HEK293 (cell line): ENCODE data around the gene IGSF9B.

Experiments
- CTCF ChIA-PET: fragments of 350-600 bp; formaldehyde crosslinking; extraction: SDS; loops from one replicate; lab custom pipeline; 2021; ENCODE audit warnings: antibody characterized with exemption; lab: Yijun Ruan, JAX
- POLR2A ChIA-PET: fragments of 300-600 bp; formaldehyde crosslinking; extraction: SDS; loops from one replicate; lab custom pipeline; 2020; ENCODE audit warnings: antibody characterized with exemption, inconsistent platforms; lab: Yijun Ruan, JAX
- H3K27ac ChIP-seq: fragments of 200-500 bp; sonication (Bioruptor generic); 2 replicates; pipeline ENCODE4 v1.5.1; 2014; ENCODE audit warnings: low read depth, low read length, control low read depth, inconsistent platforms; ENCODE audit errors: extremely low read depth
- H3K36me3 ChIP-seq, 2 experiments: fragments of 200-500 bp in 1 of 2; sonication (Bioruptor generic) in 1 of 2; 1 replicate in 1 of 2; 2 replicates in 1 of 2; pipeline ENCODE4 v1.5.1; 2014 to 2017; ENCODE audit warnings: inconsistent platforms in 2 of 2, low read length in 2 of 2; ENCODE audit not compliant: control insufficient read depth in 2 of 2, insufficient read depth in 1 of 2
- H3K4me1 ChIP-seq: fragments of 200-500 bp; sonication (Bioruptor generic); 2 replicates; pipeline ENCODE4 v1.5.1; 2014; ENCODE audit warnings: mild to moderate bottlenecking, low read length, inconsistent platforms; ENCODE audit not compliant: control insufficient read depth, insufficient read depth
- H3K4me3 ChIP-seq: 2 replicates; pipeline ENCODE4 v1.5.1; 2011; ENCODE audit warnings: low read depth, mild to moderate bottlenecking, control low read depth, low read length, moderate library complexity
- H3K9me3 ChIP-seq: fragments of 200-500 bp; sonication (Bioruptor generic); 2 replicates; pipeline ENCODE4 v1.5.1; 2014; ENCODE audit warnings: low read depth, low read length, inconsistent platforms; ENCODE audit not compliant: control insufficient read depth, insufficient read depth
- BCL11A ChIP-seq: fragments of 450-650 bp; formaldehyde crosslinking; IDR thresholded peaks from 2 replicates; pipeline ENCODE4 v1.5.1; 2016; ENCODE audit warnings: low read depth, missing biosample characterization, missing genetic modification characterization
- GFI1B ChIP-seq: fragments of 450-650 bp; formaldehyde crosslinking; IDR thresholded peaks from 2 replicates; pipeline ENCODE4 v1.5.1; 2016; ENCODE audit warnings: missing biosample characterization, missing genetic modification characterization
- HIC1 ChIP-seq: fragments of 450-650 bp; formaldehyde crosslinking; IDR thresholded peaks from 2 replicates; pipeline ENCODE4 v1.5.1; 2016; ENCODE audit warnings: missing biosample characterization, missing genetic modification characterization
- HOXC10 ChIP-seq: sonication (generic); formaldehyde crosslinking; IDR thresholded peaks from 2 replicates; pipeline ENCODE4 v1.8.1; 2023; ENCODE audit warnings: mild to moderate bottlenecking, missing genetic modification reagents
- KLF10 ChIP-seq: fragments of 450-650 bp; IDR thresholded peaks from 2 replicates; pipeline ENCODE4 v1.5.1; 2018; ENCODE audit warnings: missing biosample characterization, mild to moderate bottlenecking, missing genetic modification characterization
- KLF17 ChIP-seq: fragments of 450-650 bp; formaldehyde crosslinking; IDR thresholded peaks from 2 replicates; pipeline ENCODE4 v1.5.1; 2016; ENCODE audit warnings: missing biosample characterization, missing genetic modification characterization
- ZBTB10 ChIP-seq: fragments of 450-650 bp; formaldehyde crosslinking; IDR thresholded peaks from 2 replicates; pipeline ENCODE4 v1.5.1; 2016; ENCODE audit warnings: missing biosample characterization, missing genetic modification characterization
- ZBTB17 ChIP-seq: fragments of 450-650 bp; formaldehyde crosslinking; IDR thresholded peaks from 2 replicates; pipeline ENCODE4 v1.5.1; 2016; ENCODE audit warnings: missing biosample characterization, missing genetic modification characterization
- ZBTB48 ChIP-seq: fragments of 450-650 bp; formaldehyde crosslinking; IDR thresholded peaks from 2 replicates; pipeline ENCODE4 v1.5.1; 2016; ENCODE audit warnings: missing biosample characterization, missing genetic modification characterization
- ZNF114 ChIP-seq: fragments of 450-650 bp; formaldehyde crosslinking; IDR thresholded peaks from 2 replicates; pipeline ENCODE4 v1.5.0; 2017; ENCODE audit warnings: missing biosample characterization, missing genetic modification characterization
- ZNF16 ChIP-seq: fragments of 450-650 bp; formaldehyde crosslinking; IDR thresholded peaks from 2 replicates; pipeline ENCODE4 v1.5.1; 2016; ENCODE audit warnings: low read depth, missing biosample characterization, missing genetic modification characterization
- ZNF18 ChIP-seq: fragments of 450-650 bp; formaldehyde crosslinking; IDR thresholded peaks from 2 replicates; pipeline ENCODE4 v1.5.1; 2016; ENCODE audit warnings: missing biosample characterization, missing genetic modification characterization
- ZNF214 ChIP-seq: fragments of 450-650 bp; formaldehyde crosslinking; IDR thresholded peaks from 2 replicates; pipeline ENCODE4 v1.5.1; 2017; ENCODE audit warnings: missing biosample characterization, mild to moderate bottlenecking, missing genetic modification characterization, borderline replicate concordance
- ZNF530 ChIP-seq: fragments of 450-650 bp; formaldehyde crosslinking; IDR thresholded peaks from 2 replicates; pipeline ENCODE4 v1.5.1; 2016; ENCODE audit warnings: low read depth, missing biosample characterization, missing genetic modification characterization
- ZNF639 ChIP-seq: fragments of 450-650 bp; formaldehyde crosslinking; IDR thresholded peaks from 2 replicates; pipeline ENCODE4 v1.5.1; 2016; ENCODE audit warnings: missing biosample characterization, missing genetic modification characterization
- ZNF670 ChIP-seq: fragments of 450-650 bp; formaldehyde crosslinking; IDR thresholded peaks from 2 replicates; pipeline ENCODE4 v1.5.1; 2016; ENCODE audit warnings: missing biosample characterization, missing genetic modification characterization, low read depth
- ZNF692 ChIP-seq: fragments of 450-650 bp; formaldehyde crosslinking; IDR thresholded peaks from 2 replicates; pipeline ENCODE4 v1.5.1; 2016; ENCODE audit warnings: missing biosample characterization, missing genetic modification characterization
- ZNF792 ChIP-seq: fragments of 450-650 bp; formaldehyde crosslinking; IDR thresholded peaks from 2 replicates; pipeline ENCODE4 v1.5.1; 2016; ENCODE audit warnings: missing biosample characterization, missing genetic modification characterization

The IGSF9B gene

GRCh38 chr11:133908827-133909226 lies 47.9 kb downstream of the IGSF9B start (continued):
- TF ChIP-seq ZNF16 (no peak), ZNF639 (tag by site-specific recombination) (no peak), HIC1 (no peak), ZBTB48 (tag by site-specific recombination) (no peak), KLF17 (no peak), ZNF670 (no peak), GFI1B (tag by site-specific recombination) (no peak), ZBTB17 (no peak)

GRCh38 chr11:133907841-133908241 lies 48.9 kb downstream of the IGSF9B start:
- TF ChIP-seq ZNF18 (tag by site-specific recombination) = no peak
- no peak for TF ChIP-seq ZNF114 (tag by site-specific recombination)
- Histone ChIP-seq H3K4me1 (no peaks in the 10 kb centered on the region), H3K4me3 (no peak overlapping the region), H3K27ac (no peak overlapping the region), H3K36me3 (peaks cover 0 to 28% of the 10 kb centered on the region in 2 experiments; a peak in 1 of 3 replicates), H3K9me3 (no peaks in the 10 kb centered on the region)
- ChIA-PET CTCF (no interaction called here), POLR2A (no interaction called here)

- CTCF ChIA-PET = no interaction called here
- Histone ChIP-seq H3K27ac (no peak overlapping the region), H3K4me1 (no peaks in the 10 kb centered on the region), H3K36me3 (peaks cover 0 to 28% of the 10 kb centered on the region in 2 experiments; a peak in 1 of 3 replicates), H3K4me3 (no peak overlapping the region)
- TF ChIP-seq KLF10 (tag by site-specific recombination) (no peak), ZNF214 (no peak), ZNF530 (tag by site-specific recombination) (no peak), ZBTB10 (tag by site-specific recombination) (no peak), HOXC10 (CRISPR knock-in tag) (no peak), BCL11A (tag by site-specific recombination) (no peak), ZNF792 (no peak), ZNF692 (tag by site-specific recombination) (no peak)
- TF ChIP-seq, all 188 proteins: peak for 0
- no peaks in the 10 kb centered on the region for H3K9me3 ChIP-seq
- POLR2A ChIA-PET = no interaction called here
Observed at GRCh38 chr11:133907216-133907615, 49.6 kb downstream of the IGSF9B start.
